MCF 10A (cell line): ENCODE results near the gene PPY. TPM values are rescaled to one million over a fixed set of nuclear protein-coding genes. Genes with fewer than 3 reads are reported as not detected.

Experiments used
- BruUV-seq: library from RNA; stranded (reverse); fragments of 400-500 nt; replicated peaks from 2 replicates; lab custom pipeline; 2021; lab: Mats Ljungman, UMichigan
- CTCF ChIA-PET: fragments of 300-600 bp; sonication (Branson Sonifier 250); formaldehyde crosslinking; extraction: SDS; loops from one replicate; lab custom pipeline; 2021; ENCODE audit warnings: antibody characterized with exemption, inconsistent platforms; lab: Yijun Ruan, JAX
- POLR2A ChIA-PET: fragments of 300-600, 350-650 bp; sonication (Branson Sonifier 250); formaldehyde crosslinking; extraction: SDS; loops from one replicate; lab custom pipeline; 2020; ENCODE audit warnings: antibody characterized with exemption, inconsistent platforms; lab: Yijun Ruan, JAX
- DNase-seq: peaks from one replicate; pipeline ENCODE4 v3.0.0-alpha.2; 2018; ENCODE audit not compliant: unreplicated experiment
- H3K27ac Mint-ChIP-seq: one replicate; pipeline ENCODE4 v1.8.0; 2022; ENCODE audit warnings: mild to moderate bottlenecking, low read depth, mixed read lengths; ENCODE audit not compliant: unreplicated experiment
- H3K27me3 Mint-ChIP-seq: one replicate; pipeline ENCODE4 v1.8.0; 2022; ENCODE audit warnings: mixed read lengths; ENCODE audit not compliant: insufficient read depth, unreplicated experiment
- H3K36me3 Mint-ChIP-seq: one replicate; pipeline ENCODE4 v1.8.0; 2022; ENCODE audit warnings: mild to moderate bottlenecking, moderate library complexity, mixed read lengths; ENCODE audit not compliant: insufficient read depth, unreplicated experiment
- H3K4me1 Mint-ChIP-seq: one replicate; pipeline ENCODE4 v1.8.0; 2022; ENCODE audit warnings: mixed read lengths; ENCODE audit not compliant: insufficient read depth, unreplicated experiment
- H3K4me3 Mint-ChIP-seq: one replicate; pipeline ENCODE4 v1.8.0; 2022; ENCODE audit warnings: mild to moderate bottlenecking, moderate library complexity, mixed read lengths; ENCODE audit not compliant: unreplicated experiment
- H3K9me3 Mint-ChIP-seq: one replicate; pipeline ENCODE4 v1.8.0; 2022; ENCODE audit warnings: mixed read lengths; ENCODE audit not compliant: unreplicated experiment
- intact Hi-C: fragments of 100-400 bp; cut with micrococcal nuclease; formaldehyde crosslinking; loops from 2 replicates; pipeline ENCODE4 v1.14.1; 2022
- total RNA-seq: library from RNA; stranded (reverse); gene quantifications from 2 replicates; pipeline ENCODE4 v1.2.3, GENCODE V29; 2022
- TF ChIP-seq, protein P1 (sequence below): fragments of 200-600 bp; IDR thresholded peaks from one replicate; pipeline ENCODE4 v1.8.0; 2022; ENCODE audit warnings: antibody characterized with exemption, mild to moderate bottlenecking; ENCODE audit not compliant: unreplicated experiment

Gene PPY
- total RNA-seq, 1 experiment from 2014 or later, result not detected

DNA sequence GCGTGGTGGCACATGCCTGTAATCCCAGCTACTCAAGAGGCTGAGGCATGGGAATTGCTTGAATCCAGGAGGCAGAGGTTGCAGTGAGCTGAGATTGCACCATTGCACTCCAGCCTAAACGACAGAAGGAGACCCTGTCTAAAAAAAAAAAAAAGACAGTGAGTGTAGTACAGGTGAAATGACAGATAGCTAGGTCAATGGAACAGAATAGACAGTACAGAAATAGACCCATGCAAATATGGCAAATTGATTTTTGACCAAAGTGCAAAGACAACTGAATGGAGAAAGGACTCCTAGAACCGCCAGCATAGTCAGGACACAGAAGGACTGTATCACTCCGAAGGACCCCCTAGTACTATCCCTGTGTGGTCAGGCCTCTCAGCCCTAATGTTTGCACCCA, 28.1 kb upstream of the PPY start:
- no TSS peak for BruUV-seq
- no peaks in the 10 kb centered on the region for H3K9me3 Mint-ChIP-seq
- no peak for DNase-seq
- H3K4me1 Mint-ChIP-seq, result no peaks in the 10 kb centered on the region
- TF ChIP-seq, protein P1, sequence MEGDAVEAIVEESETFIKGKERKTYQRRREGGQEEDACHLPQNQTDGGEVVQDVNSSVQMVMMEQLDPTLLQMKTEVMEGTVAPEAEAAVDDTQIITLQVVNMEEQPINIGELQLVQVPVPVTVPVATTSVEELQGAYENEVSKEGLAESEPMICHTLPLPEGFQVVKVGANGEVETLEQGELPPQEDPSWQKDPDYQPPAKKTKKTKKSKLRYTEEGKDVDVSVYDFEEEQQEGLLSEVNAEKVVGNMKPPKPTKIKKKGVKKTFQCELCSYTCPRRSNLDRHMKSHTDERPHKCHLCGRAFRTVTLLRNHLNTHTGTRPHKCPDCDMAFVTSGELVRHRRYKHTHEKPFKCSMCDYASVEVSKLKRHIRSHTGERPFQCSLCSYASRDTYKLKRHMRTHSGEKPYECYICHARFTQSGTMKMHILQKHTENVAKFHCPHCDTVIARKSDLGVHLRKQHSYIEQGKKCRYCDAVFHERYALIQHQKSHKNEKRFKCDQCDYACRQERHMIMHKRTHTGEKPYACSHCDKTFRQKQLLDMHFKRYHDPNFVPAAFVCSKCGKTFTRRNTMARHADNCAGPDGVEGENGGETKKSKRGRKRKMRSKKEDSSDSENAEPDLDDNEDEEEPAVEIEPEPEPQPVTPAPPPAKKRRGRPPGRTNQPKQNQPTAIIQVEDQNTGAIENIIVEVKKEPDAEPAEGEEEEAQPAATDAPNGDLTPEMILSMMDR, result no peak
- ChIA-PET POLR2A (interaction anchor here (0.8 kb wide), 1 partner anchor 56 kb away, joined by 3 read pairs; no protein-coding TSS in a partner anchor), CTCF (no interaction called here)
- intact Hi-C loops, result no loop called here
- H3K27ac Mint-ChIP-seq, result no peak overlapping the region
- no peaks in the 10 kb centered on the region for H3K27me3 Mint-ChIP-seq
- no peak overlapping the region for H3K4me3 Mint-ChIP-seq
- no peaks in the 10 kb centered on the region for H3K36me3 Mint-ChIP-seq

DNA sequence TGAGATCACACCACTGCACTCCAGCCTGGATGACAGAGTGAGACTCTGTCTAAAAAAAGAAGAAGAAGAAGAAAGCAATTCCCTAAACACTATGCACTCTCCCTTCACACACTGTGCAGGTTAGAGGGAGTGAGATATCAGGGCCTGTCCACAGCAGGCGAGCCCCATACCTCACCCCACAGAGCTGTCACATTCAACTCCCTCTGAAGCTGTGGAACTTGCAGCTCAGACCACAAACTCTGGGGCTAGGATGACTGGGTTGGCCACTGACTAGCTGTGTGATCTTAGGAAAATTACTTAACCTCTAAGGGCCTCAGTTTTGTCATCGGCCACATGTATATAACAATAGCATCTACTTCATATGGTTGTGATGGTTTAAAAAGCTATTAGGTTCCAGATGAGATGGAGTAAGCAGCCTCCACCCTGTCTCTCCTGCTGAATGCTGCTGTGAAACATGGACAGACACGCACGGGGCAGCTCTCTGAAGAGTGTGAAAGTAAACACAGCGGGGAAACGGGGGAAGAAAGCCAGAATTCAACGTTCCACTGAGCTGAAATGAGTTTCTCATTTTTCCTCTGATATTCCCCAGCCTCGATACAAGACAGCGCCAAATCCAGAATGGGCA, 25.1 kb upstream of the PPY start:
- intact Hi-C loops, result no loop called here
- TF ChIP-seq, protein P1, result no peak
- no peaks in the 10 kb centered on the region for H3K36me3 Mint-ChIP-seq
- no peak overlapping the region for H3K27ac Mint-ChIP-seq
- ChIA-PET CTCF (interaction anchor here (0.6 to 2.4 kb wide), 2 partner anchors 13 to 24 kb away, joined by 4 to 9 read pairs; no protein-coding TSS in a partner anchor), POLR2A (no interaction called here)
- peaks cover 24% of the 10 kb centered on the region for H3K27me3 Mint-ChIP-seq
- no peak for DNase-seq
- no TSS peak for BruUV-seq
- H3K9me3 Mint-ChIP-seq, result no peaks in the 10 kb centered on the region
- no peaks in the 10 kb centered on the region for H3K4me1 Mint-ChIP-seq
- no peak overlapping the region for H3K4me3 Mint-ChIP-seq

DNA sequence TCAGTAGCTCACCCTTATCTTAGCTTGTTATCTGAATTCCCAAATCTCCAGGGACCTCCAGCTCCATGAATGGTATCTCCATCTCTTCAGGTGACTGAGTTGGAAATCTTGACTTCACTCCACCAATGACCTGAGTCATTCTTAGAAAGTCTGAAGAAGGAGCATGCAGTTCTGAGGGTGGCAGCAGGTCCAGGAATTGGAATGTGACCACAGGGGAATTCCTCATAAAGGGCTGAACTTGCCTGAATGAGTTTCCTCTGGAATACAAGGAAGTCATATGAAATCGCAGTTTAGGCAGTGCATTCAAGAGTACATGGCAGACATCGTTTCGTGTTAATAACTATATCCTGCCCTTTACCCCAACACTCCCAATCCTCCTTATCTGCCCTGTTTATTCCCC, 24.0 kb upstream of the PPY start:
- no peaks in the 10 kb centered on the region for H3K36me3 Mint-ChIP-seq
- TF ChIP-seq, protein P1, result no peak
- no peak overlapping the region for H3K27ac Mint-ChIP-seq
- peaks cover 35% of the 10 kb centered on the region for H3K27me3 Mint-ChIP-seq
- H3K4me1 Mint-ChIP-seq, result no peaks in the 10 kb centered on the region
- DNase-seq, result no peak
- ChIA-PET POLR2A (interaction anchor here (0.5 kb wide), 1 partner anchor 106 kb away, joined by 3 read pairs; no protein-coding TSS in a partner anchor), CTCF (interaction anchor here (2.4 kb wide), 1 partner anchor 23 kb away, joined by 9 read pairs; no protein-coding TSS in a partner anchor)
- no TSS peak for BruUV-seq
- no peak overlapping the region for H3K4me3 Mint-ChIP-seq
- H3K9me3 Mint-ChIP-seq, result no peaks in the 10 kb centered on the region
- intact Hi-C loops, result no loop called here

DNA sequence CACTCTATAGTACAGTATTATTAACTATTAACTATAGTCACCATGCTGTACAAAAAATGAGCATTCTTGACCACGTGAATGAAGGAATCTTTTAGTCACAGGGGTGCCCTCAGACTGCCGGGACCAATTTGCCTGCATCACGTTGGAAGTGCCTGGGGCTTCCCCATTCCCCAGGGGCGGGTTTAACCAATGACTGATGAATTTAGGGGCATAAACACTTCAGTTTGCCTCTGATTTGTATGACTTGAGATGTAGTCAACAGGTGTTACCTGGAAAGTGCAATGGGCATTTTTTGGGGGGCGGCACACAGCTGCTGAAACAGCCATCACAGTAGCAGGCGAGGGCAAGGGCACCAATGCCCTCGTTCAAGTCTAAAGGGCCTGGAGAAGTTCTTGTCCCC, 20.2 kb upstream of the PPY start:
- no TSS peak for BruUV-seq
- TF ChIP-seq, protein P1, result no peak
- H3K27me3 Mint-ChIP-seq, result peaks cover 35% of the 10 kb centered on the region
- no peaks in the 10 kb centered on the region for H3K9me3 Mint-ChIP-seq
- ChIA-PET POLR2A (no interaction called here), CTCF (no interaction called here)
- peaks cover 4% of the 10 kb centered on the region for H3K4me1 Mint-ChIP-seq
- intact Hi-C loops, result no loop called here
- no peaks in the 10 kb centered on the region for H3K36me3 Mint-ChIP-seq
- no peak for DNase-seq
- no peak overlapping the region for H3K4me3 Mint-ChIP-seq
- H3K27ac Mint-ChIP-seq, result no peak overlapping the region
